SU-DHL-6 (cell line): ENCODE measurements around the gene TAOK1.
A peak's percentile ranks its signal among the peaks of the same experiment; 100 is the strongest.

Experiments used
- H2AFZ ChIP-seq: fragments of 200-600 bp; sonication (generic); 2 replicates; pipeline ENCODE4 v1.6.1; 2014; ENCODE audit warnings: low read depth, mild to moderate bottlenecking, moderate library complexity, mixed read lengths, antibody characterized with exemption, low read length; ENCODE audit not compliant: severe bottlenecking
- H3F3A ChIP-seq: fragments of 200-600 bp; shearing (Covaris generic); 2 replicates; pipeline ENCODE4 v1.6.0; 2016; ENCODE audit warnings: antibody characterized with exemption, mild to moderate bottlenecking; ENCODE audit not compliant: insufficient read depth
- H3K27ac ChIP-seq: fragments of 200-600 bp; sonication (generic); 2 replicates; pipeline ENCODE4 v1.5.1; 2016; ENCODE audit warnings: low read depth, mild to moderate bottlenecking, low read length, moderate library complexity, mixed read lengths
- H3K27me3 ChIP-seq: fragments of 200-600 bp; sonication (generic), shearing (Covaris generic); 2 replicates; pipeline ENCODE4 v1.6.0; 2014; ENCODE audit warnings: mild to moderate bottlenecking, low read length
- H3K36me3 ChIP-seq: fragments of 200-600 bp; sonication (generic); 2 replicates; pipeline ENCODE4 v1.6.1; 2014; ENCODE audit warnings: mild to moderate bottlenecking, low read length, mixed read lengths
- H3K4me2 ChIP-seq: fragments of 300-600, 200-600 bp; shearing (Covaris generic), sonication (generic); 2 replicates; pipeline ENCODE4 v1.6.0; 2014; ENCODE audit warnings: low read length, low read depth, mild to moderate bottlenecking; ENCODE audit not compliant: poor library complexity, severe bottlenecking
- H3K4me3 ChIP-seq: fragments of 200-600 bp; sonication (generic); 2 replicates; pipeline ENCODE4 v1.5.1; 2014; ENCODE audit warnings: antibody characterized with exemption, low read length, mild to moderate bottlenecking, mixed read lengths; ENCODE audit not compliant: insufficient read depth, poor library complexity, severe bottlenecking
- H3K79me2 ChIP-seq: fragments of 200-600 bp; sonication (generic); 2 replicates; pipeline ENCODE4 v1.6.1; 2014; ENCODE audit warnings: mild to moderate bottlenecking, low read length, moderate library complexity; ENCODE audit not compliant: insufficient read depth
- H3K9ac ChIP-seq: fragments of 200-600 bp; sonication (generic); 2 replicates; pipeline ENCODE4 v1.7.0; 2014; ENCODE audit warnings: mild to moderate bottlenecking, low read length
- H3K9me2 ChIP-seq: fragments of 200-600 bp; sonication (generic); replicated peaks from 2 replicates; pipeline ENCODE4 v1.6.1; 2014; ENCODE audit warnings: low read length; ENCODE audit not compliant: insufficient read depth
- H3K9me3 ChIP-seq: fragments of 200-600 bp; sonication (generic); 2 replicates; pipeline ENCODE4 v1.6.1; 2014; ENCODE audit warnings: low read length, mixed read lengths; ENCODE audit not compliant: insufficient read depth
- H4K20me1 ChIP-seq: fragments of 200-600 bp; sonication (generic); 2 replicates; pipeline ENCODE4 v1.6.1; 2014; ENCODE audit warnings: low read depth, mild to moderate bottlenecking, antibody characterized with exemption, low read length, moderate library complexity, mixed read lengths
- EZH2phosphoT487 ChIP-seq: fragments of 200-600 bp; sonication (generic), shearing (Covaris generic); conservative IDR thresholded peaks from 2 replicates; pipeline ENCODE4 v1.6.1; 2018; ENCODE audit warnings: mild to moderate bottlenecking, antibody characterized with exemption, low read length, moderate library complexity, mixed read lengths
- TF ChIP-seq, protein P1 (sequence below): fragments of 200-600 bp; sonication (generic); IDR thresholded peaks from one replicate; pipeline ENCODE4 v1.5.1; 2017; ENCODE audit warnings: antibody characterized with exemption, mild to moderate bottlenecking, low read length, moderate library complexity; ENCODE audit not compliant: insufficient read depth, poor library complexity, severe bottlenecking

TAOK1 gene

GRCh38 chr17:29585080-29585751, 195.1 kb downstream of the TAOK1 start:
- Histone ChIP-seq H3K4me2 (peak overlapping the region; percentile 40), H4K20me1 (no peaks in the 10 kb centered on the region), H3K9ac (peak overlapping the region; percentile 34), H3K79me2 (peaks cover 57% of the 10 kb centered on the region), H2AFZ (no peak overlapping the region), H3K4me3 (no peak overlapping the region), H3K27me3 (no peaks in the 10 kb centered on the region), H3K27ac (peak overlapping the region; percentile 22; the same call in 1 of the 2 replicates), H3K9me2 (no peaks in the 10 kb centered on the region), H3K36me3 (no peaks in the 10 kb centered on the region), H3K9me3 (no peaks in the 10 kb centered on the region), H3F3A (peaks cover 3% of the 10 kb centered on the region; the same call in 1 of the 2 replicates)
- TF ChIP-seq, protein P1, sequence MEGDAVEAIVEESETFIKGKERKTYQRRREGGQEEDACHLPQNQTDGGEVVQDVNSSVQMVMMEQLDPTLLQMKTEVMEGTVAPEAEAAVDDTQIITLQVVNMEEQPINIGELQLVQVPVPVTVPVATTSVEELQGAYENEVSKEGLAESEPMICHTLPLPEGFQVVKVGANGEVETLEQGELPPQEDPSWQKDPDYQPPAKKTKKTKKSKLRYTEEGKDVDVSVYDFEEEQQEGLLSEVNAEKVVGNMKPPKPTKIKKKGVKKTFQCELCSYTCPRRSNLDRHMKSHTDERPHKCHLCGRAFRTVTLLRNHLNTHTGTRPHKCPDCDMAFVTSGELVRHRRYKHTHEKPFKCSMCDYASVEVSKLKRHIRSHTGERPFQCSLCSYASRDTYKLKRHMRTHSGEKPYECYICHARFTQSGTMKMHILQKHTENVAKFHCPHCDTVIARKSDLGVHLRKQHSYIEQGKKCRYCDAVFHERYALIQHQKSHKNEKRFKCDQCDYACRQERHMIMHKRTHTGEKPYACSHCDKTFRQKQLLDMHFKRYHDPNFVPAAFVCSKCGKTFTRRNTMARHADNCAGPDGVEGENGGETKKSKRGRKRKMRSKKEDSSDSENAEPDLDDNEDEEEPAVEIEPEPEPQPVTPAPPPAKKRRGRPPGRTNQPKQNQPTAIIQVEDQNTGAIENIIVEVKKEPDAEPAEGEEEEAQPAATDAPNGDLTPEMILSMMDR = peak; percentile 55
- no peak for TF ChIP-seq EZH2phosphoT487

DNA sequence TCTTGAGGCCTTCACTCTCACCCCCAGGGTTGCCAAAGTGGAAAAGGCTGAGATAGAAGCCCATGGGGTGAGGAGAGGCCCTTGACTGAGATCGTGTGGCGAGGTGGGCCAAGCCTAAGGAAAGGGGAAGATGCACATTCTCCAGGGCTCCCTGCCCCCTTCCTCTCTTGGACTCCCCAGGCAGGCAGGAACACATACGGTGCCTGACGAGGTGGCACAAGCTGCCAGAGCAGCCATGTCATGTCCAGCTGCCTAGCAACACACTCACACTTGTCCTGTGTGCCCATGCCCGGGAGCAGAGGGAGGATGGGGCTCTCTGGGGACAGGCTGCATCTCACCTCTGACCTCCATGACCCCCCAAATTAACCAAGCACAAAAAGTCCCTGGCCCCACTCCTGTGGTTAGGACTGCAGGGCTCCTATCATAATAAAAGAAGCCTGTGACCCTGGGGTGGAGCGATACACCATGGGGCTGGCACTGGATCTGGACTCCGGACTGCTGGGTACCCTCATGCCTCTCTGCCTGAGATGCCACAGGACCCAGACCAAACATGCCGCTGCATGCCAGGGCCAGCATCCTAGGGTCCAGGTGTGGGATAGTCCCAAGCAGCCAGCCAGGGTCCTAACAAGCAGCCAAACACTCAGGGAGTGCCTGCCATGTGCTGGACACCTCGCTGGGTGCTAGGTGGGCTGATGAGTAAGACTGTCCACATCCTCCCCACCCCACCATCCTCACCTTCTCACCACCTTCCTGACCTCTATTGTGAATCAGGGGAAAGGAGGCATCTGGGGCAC, 196.7 kb downstream of the TAOK1 start:
- Histone ChIP-seq H3K9me2 (no peaks in the 10 kb centered on the region), H2AFZ (no peak overlapping the region), H3K9me3 (no peaks in the 10 kb centered on the region), H3K9ac (peak overlapping the region; percentile 88; the same call in 1 of the 2 replicates), H3K4me3 (no peak overlapping the region), H4K20me1 (no peaks in the 10 kb centered on the region), H3F3A (peaks cover 18% of the 10 kb centered on the region), H3K36me3 (no peaks in the 10 kb centered on the region), H3K4me2 (peak overlapping the region; percentile 89), H3K27me3 (no peaks in the 10 kb centered on the region), H3K79me2 (peaks cover 57% of the 10 kb centered on the region), H3K27ac (peak overlapping the region; percentile 27; the same call in 1 of the 2 replicates)
- TF ChIP-seq, protein P1 = no peak

DNA sequence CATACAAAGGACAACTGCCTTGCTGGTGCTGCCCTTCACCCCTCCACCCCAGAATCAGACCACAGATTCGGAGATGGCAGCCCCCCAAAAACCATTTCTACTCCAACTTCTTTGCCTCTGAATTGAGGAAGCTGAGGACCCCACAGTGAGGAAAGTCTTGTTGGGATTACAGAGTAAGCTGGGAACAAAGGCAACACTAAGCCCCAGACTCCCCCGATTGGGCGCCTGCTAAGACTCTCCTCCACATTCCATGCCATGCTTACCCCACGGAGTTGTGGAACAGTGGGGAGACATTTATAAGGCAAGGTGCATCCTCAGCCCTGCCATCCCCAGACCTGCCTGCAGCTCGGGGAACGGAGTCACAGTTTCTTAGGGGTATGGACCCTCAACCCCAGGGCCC, 197.4 kb downstream of the TAOK1 start:
- Histone ChIP-seq H3K27me3 (no peaks in the 10 kb centered on the region), H3K9me2 (no peaks in the 10 kb centered on the region), H3K4me2 (peak overlapping the region; percentile 89), H3F3A (peaks cover 25% of the 10 kb centered on the region), H3K36me3 (no peaks in the 10 kb centered on the region), H3K79me2 (peaks cover 57% of the 10 kb centered on the region), H3K4me3 (peak overlapping the region; percentile 81), H3K9ac (peak overlapping the region; percentile 88), H4K20me1 (no peaks in the 10 kb centered on the region), H2AFZ (no peak overlapping the region), H3K27ac (peak overlapping the region; percentile 53), H3K9me3 (no peaks in the 10 kb centered on the region)
- no peak for TF ChIP-seq EZH2phosphoT487
- TF ChIP-seq, protein P1 = no peak
